ENCODE results near the gene GHRHR.

DNA sequence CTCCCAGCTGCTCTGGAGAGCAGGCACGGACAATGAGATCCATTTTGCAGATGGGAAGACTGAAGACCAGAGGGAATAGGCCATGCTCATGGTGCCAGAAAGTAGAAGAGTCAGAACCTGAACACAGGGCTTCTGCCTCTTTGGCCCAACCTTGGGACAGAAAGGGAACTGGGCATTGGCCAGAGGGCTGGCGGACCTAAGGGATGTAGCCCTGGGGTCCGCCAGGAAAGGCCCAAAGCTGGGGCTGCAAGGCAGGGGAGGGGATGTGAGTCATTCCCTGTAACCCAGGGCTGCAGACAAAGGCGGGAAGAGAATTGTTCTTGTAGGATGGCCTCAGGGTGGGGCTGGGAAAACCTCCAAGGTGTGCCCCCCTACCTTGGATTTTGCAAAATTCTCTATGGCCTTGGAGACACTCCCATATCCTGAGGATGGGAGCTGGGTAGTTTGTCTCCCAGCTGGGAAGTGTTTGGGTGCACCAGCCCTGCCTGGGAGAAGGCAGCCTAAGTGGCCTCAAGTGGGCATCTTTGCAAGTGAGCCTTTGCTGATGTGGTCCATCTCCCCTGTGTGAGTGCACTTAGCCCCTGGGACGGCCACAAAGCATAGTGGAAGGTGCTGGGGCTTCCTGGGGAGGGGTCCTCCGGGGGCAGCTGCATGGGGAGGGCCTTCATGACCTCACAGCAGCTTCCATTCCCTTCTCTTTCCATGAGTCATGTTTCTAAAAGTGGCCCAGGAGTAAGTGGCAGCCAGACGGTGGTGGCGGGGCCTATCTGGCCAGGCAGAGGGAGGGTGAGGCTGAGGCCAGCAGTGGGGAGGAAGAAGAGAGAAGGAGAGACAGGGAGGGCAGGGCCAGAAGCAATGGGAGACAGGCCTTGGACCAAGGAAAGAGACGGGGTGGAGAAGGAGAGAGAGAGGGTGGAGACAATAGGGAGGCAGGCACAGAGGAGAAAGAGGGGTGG, 42.9 kb upstream of the GHRHR start:
- TF ChIP-seq NR3C1 (CRISPR knock-in tag; IDR thresholded peaks at IDR 0.05) (no peak), PHB2 (IDR thresholded peaks at IDR 0.05; ENCODE audit: low read depth) (no peak), RAD51 (IDR thresholded peaks at IDR 0.05; ENCODE audit: borderline replicate concordance, low read depth) (no peak)
- TF ChIP-seq, protein P1, sequence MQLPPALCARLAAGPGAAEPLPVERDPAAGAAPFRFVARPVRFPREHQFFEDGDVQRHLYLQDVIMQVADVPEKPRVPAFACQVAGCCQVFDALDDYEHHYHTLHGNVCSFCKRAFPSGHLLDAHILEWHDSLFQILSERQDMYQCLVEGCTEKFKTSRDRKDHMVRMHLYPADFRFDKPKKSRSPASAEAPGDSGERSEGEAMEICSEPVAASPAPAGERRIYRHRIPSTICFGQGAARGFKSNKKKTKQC (CRISPR knock-in tag; IDR thresholded peaks at IDR 0.05) = no peak
- TF ChIP-seq, protein P2, sequence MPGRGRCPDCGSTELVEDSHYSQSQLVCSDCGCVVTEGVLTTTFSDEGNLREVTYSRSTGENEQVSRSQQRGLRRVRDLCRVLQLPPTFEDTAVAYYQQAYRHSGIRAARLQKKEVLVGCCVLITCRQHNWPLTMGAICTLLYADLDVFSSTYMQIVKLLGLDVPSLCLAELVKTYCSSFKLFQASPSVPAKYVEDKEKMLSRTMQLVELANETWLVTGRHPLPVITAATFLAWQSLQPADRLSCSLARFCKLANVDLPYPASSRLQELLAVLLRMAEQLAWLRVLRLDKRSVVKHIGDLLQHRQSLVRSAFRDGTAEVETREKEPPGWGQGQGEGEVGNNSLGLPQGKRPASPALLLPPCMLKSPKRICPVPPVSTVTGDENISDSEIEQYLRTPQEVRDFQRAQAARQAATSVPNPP (IDR thresholded peaks at IDR 0.05; ENCODE audit: borderline replicate concordance, insufficient read depth, insufficient read length) = no peak
- TF ChIP-seq, protein P3, sequence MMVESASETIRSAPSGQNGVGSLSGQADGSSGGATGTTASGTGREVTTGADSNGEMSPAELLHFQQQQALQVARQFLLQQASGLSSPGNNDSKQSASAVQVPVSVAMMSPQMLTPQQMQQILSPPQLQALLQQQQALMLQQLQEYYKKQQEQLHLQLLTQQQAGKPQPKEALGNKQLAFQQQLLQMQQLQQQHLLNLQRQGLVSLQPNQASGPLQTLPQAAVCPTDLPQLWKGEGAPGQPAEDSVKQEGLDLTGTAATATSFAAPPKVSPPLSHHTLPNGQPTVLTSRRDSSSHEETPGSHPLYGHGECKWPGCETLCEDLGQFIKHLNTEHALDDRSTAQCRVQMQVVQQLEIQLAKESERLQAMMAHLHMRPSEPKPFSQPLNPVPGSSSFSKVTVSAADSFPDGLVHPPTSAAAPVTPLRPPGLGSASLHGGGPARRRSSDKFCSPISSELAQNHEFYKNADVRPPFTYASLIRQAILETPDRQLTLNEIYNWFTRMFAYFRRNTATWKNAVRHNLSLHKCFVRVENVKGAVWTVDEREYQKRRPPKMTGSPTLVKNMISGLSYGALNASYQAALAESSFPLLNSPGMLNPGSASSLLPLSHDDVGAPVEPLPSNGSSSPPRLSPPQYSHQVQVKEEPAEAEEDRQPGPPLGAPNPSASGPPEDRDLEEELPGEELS (CRISPR knock-in tag; IDR thresholded peaks at IDR 0.05; ENCODE audit: borderline replicate concordance) = no peak
- TF ChIP-seq, protein P4, sequence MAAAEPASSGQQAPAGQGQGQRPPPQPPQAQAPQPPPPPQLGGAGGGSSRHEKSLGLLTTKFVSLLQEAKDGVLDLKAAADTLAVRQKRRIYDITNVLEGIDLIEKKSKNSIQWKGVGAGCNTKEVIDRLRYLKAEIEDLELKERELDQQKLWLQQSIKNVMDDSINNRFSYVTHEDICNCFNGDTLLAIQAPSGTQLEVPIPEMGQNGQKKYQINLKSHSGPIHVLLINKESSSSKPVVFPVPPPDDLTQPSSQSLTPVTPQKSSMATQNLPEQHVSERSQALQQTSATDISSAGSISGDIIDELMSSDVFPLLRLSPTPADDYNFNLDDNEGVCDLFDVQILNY (CRISPR knock-in tag; IDR thresholded peaks at IDR 0.05) = no peak

All from K562 (cell line).